22Rv1 (cell line): ENCODE measurements around the gene CCSER1.

ENCODE experiments used
- ZFX ChIP-seq: fragments of 450-650 bp; IDR thresholded peaks from 2 replicates; pipeline ENCODE4 v1.6.1; 2017; ENCODE audit warnings: antibody characterized with exemption, borderline replicate concordance
- TF ChIP-seq, protein P1 (sequence below): fragments of 450-650 bp; IDR thresholded peaks from 2 replicates; pipeline ENCODE4 v1.5.1; 2017; ENCODE audit warnings: mild to moderate bottlenecking

DNA sequence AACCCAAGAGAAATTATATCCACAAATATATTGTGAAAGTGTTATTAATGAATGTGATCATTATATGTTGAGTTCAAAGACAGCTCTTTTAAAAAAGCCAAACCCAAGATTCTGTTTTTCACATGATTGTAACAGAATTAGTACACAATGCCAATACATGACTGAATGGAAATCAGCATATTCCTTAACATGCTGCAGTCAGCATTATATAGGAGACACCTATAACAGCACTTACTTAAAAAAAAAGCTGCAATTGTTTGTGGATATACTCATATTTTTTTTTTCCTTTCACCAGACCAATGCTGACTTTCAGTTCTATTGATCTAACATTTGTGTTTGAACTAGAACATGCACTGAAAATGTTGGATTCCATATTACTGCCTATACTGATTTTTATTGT, 165.2 kb downstream of the CCSER1 start:
- TF ChIP-seq, protein P1, sequence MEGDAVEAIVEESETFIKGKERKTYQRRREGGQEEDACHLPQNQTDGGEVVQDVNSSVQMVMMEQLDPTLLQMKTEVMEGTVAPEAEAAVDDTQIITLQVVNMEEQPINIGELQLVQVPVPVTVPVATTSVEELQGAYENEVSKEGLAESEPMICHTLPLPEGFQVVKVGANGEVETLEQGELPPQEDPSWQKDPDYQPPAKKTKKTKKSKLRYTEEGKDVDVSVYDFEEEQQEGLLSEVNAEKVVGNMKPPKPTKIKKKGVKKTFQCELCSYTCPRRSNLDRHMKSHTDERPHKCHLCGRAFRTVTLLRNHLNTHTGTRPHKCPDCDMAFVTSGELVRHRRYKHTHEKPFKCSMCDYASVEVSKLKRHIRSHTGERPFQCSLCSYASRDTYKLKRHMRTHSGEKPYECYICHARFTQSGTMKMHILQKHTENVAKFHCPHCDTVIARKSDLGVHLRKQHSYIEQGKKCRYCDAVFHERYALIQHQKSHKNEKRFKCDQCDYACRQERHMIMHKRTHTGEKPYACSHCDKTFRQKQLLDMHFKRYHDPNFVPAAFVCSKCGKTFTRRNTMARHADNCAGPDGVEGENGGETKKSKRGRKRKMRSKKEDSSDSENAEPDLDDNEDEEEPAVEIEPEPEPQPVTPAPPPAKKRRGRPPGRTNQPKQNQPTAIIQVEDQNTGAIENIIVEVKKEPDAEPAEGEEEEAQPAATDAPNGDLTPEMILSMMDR: no peak
- TF ChIP-seq ZFX: no peak
